ENCODE data around the gene FBXO47.
"Not testable (repeated sequence)": the region's sequence is repeated elsewhere in the genome, so short reads cannot be mapped to it uniquely, and the experiment has no call there.

FBXO47 gene

GRCh38 chr17:38981636-38982035 is 14.4 kb upstream of the FBXO47 start:
- Histone ChIP-seq H3K36me3 (ENCODE audit: insufficient read depth) (no peaks in the 10 kb centered on the region), H3K4me2 (no peak overlapping the region)
- no peak for TF ChIP-seq CTCF (conservative IDR thresholded peaks at IDR 0.05; ENCODE audit: low read depth, low read length)

DNA sequence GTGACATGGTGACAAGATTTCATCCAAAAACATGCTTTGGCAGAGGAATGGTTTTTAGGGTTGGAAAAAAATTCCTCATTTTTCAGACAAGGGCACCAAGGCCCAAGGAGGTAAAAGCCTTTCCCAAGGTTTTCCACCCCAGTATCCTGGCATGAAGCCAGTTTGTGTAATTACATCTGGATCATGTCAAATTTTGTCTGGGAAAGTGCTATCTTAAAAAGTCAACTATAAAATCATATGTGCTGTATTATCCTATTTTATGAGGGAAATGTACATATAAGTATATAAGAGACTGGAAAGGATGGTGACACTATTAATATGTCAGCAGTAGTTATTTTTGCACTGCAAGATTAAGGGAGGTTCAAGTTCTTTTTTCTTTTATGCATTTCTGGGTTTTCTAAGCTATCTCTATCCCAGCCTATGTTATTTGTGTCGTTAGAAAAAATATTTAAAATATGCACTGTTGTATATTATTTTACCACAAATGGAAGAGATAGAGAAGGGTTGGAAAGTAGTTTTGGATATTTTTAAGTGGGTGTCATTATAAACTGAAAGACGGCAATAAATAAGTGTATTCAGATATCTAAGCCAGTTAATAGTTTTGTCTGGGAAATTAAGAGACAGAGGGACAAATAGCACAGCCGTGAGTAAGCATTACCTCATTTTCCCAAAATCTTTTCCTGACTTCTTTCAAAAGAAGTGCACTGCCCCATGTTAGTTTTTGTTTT is 13.5 kb upstream of the FBXO47 start:
- TF ChIP-seq CTCF (conservative IDR thresholded peaks at IDR 0.05; ENCODE audit: low read depth, low read length), result no peak
- no peaks in the 10 kb centered on the region for H3K79me2 ChIP-seq (ENCODE audit: insufficient read depth, low read depth)
- no peak overlapping the region for H2AFZ ChIP-seq (ENCODE audit: low read depth)
- H4K20me1 ChIP-seq (ENCODE audit: insufficient read depth), result no peaks in the 10 kb centered on the region
- no peak overlapping the region for H3K4me3 ChIP-seq (IDR thresholded peaks at IDR 0.05; ENCODE audit: insufficient read depth, low read depth, low read length)
- no peaks in the 10 kb centered on the region for H3K36me3 ChIP-seq (ENCODE audit: insufficient read depth)
- H3K27me3 ChIP-seq (ENCODE audit: insufficient read depth, low read depth), result no peaks in the 10 kb centered on the region
- H3K9ac ChIP-seq, result no peak overlapping the region
- H3K27ac ChIP-seq, result no peak overlapping the region
- no peak overlapping the region for H3K4me2 ChIP-seq
- peaks cover 3% of the 10 kb centered on the region for H3K4me1 ChIP-seq (ENCODE audit: low read depth, poor library complexity, severe bottlenecking)

More at GRCh38 chr17:38981636-38982035, 14.4 kb upstream of the FBXO47 start:
- H4K20me1 ChIP-seq (ENCODE audit: insufficient read depth), result no peaks in the 10 kb centered on the region
- H3K79me2 ChIP-seq (ENCODE audit: insufficient read depth, low read depth), result no peaks in the 10 kb centered on the region
- no peak overlapping the region for H3K4me3 ChIP-seq (IDR thresholded peaks at IDR 0.05; ENCODE audit: insufficient read depth, low read depth, low read length)
- no peaks in the 10 kb centered on the region for H3K4me1 ChIP-seq (ENCODE audit: low read depth, poor library complexity, severe bottlenecking)
- no peaks in the 10 kb centered on the region for H3K27me3 ChIP-seq (ENCODE audit: insufficient read depth, low read depth)
- no peak overlapping the region for H3K27ac ChIP-seq
- no peak overlapping the region for H2AFZ ChIP-seq (ENCODE audit: low read depth)
- H3K9ac ChIP-seq, result no peak overlapping the region

- no peak overlapping the region for H3K4me3 ChIP-seq (IDR thresholded peaks at IDR 0.05; ENCODE audit: insufficient read depth, low read depth, low read length)
- H3K79me2 ChIP-seq (ENCODE audit: insufficient read depth, low read depth), result no peaks in the 10 kb centered on the region
- H4K20me1 ChIP-seq (ENCODE audit: insufficient read depth), result no peaks in the 10 kb centered on the region
- H3K27ac ChIP-seq, result no peak overlapping the region
- no peaks in the 10 kb centered on the region for H3K27me3 ChIP-seq (ENCODE audit: insufficient read depth, low read depth)
- no peak overlapping the region for H3K4me2 ChIP-seq
- peaks cover 3% of the 10 kb centered on the region for H3K4me1 ChIP-seq (ENCODE audit: low read depth, poor library complexity, severe bottlenecking)
- no peak overlapping the region for H3K9ac ChIP-seq
- no peak for TF ChIP-seq CTCF (conservative IDR thresholded peaks at IDR 0.05; ENCODE audit: low read depth, low read length)
- no peak overlapping the region for H2AFZ ChIP-seq (ENCODE audit: low read depth)
- H3K36me3 ChIP-seq (ENCODE audit: insufficient read depth), result no peaks in the 10 kb centered on the region
Measured at GRCh38 chr17:38978180-38978579, 11.0 kb upstream of the FBXO47 start.

DNA sequence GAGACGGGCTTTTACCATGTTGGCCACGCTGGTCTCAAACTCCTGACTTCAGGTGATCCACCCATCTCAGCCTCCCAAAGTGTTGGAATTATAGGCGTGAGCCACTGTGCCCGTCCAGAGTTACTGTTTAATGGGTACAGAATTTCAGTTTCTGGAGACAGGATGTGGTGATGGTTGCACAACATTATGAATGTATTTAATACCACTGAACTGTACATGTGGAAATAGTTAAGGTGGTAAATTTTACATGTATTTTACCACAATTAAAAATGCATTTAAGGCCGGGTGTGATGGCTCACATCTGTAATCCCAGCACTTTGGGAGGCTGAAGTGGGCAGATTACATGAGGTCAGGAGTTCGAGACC is 9.0 kb upstream of the FBXO47 start:
- H3K4me2 ChIP-seq, result not testable (repeated sequence)

DNA sequence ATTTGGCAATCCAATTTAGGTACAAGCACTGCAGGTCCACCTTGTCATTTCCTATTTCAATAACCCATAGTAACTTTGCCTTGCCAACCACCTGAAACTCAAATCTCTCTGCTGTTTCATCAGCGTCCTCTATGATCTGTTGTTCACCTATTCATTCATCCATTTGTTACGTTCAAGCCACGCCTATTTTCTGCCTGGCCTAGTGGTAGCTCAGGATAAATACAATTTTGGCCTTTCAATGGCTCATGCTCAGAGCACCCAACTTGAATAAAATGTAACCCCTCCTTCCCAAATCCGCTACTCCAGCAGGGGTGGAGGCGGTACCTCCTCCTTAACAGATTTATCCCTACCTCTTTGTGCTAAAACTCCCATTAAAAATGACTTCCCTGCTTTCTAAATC is 3.6 kb upstream of the FBXO47 start:
- TF ChIP-seq CTCF (conservative IDR thresholded peaks at IDR 0.05; ENCODE audit: low read depth, low read length), result no peak
- no peak overlapping the region for H3K4me3 ChIP-seq (IDR thresholded peaks at IDR 0.05; ENCODE audit: insufficient read depth, low read depth, low read length)
- no peaks in the 10 kb centered on the region for H3K4me1 ChIP-seq (ENCODE audit: low read depth, poor library complexity, severe bottlenecking)
- H3K9ac ChIP-seq, result no peak overlapping the region
- no peaks in the 10 kb centered on the region for H4K20me1 ChIP-seq (ENCODE audit: insufficient read depth)
- H3K79me2 ChIP-seq (ENCODE audit: insufficient read depth, low read depth), result no peaks in the 10 kb centered on the region
- H3K27ac ChIP-seq, result no peak overlapping the region
- H2AFZ ChIP-seq (ENCODE audit: low read depth), result no peak overlapping the region
- no peaks in the 10 kb centered on the region for H3K36me3 ChIP-seq (ENCODE audit: insufficient read depth)
- no peaks in the 10 kb centered on the region for H3K27me3 ChIP-seq (ENCODE audit: insufficient read depth, low read depth)
- H3K4me2 ChIP-seq, result no peak overlapping the region

More for the DNA sequence above, 9.0 kb upstream of the FBXO47 start:
- not testable (repeated sequence) for H3K36me3 ChIP-seq (ENCODE audit: insufficient read depth); H2AFZ ChIP-seq (ENCODE audit: low read depth); H3K4me3 ChIP-seq (IDR thresholded peaks at IDR 0.05; ENCODE audit: insufficient read depth, low read depth, low read length); H3K27ac ChIP-seq; H3K4me1 ChIP-seq (ENCODE audit: low read depth, poor library complexity, severe bottlenecking); H3K9ac ChIP-seq; H3K79me2 ChIP-seq (ENCODE audit: insufficient read depth, low read depth); H4K20me1 ChIP-seq (ENCODE audit: insufficient read depth); H3K27me3 ChIP-seq (ENCODE audit: insufficient read depth, low read depth)
